ENCODE measurements around the gene HK1. TPM values are rescaled to one million over a fixed set of nuclear protein-coding genes. Genes with fewer than 3 reads are reported as not detected.

The HK1 gene
- total RNA-seq, 1 experiment from 2014 or later: 98.8 TPM

GRCh38 chr10:69234447-69234846 lies 43.8 kb upstream of the HK1 start:
- no peak overlapping the region for H4K5ac ChIP-seq (ENCODE audit: insufficient read length, low read depth, low read length)
- no peaks in the 10 kb centered on the region for H3K36me3 Mint-ChIP-seq (ENCODE audit: insufficient read depth in 1 of 3, low read depth in 3 of 3)
- H3T11ph ChIP-seq (ENCODE audit: low read length): no peak overlapping the region
- H3K9ac ChIP-seq (ENCODE audit: extremely low read depth, insufficient read length, low read length): no peak overlapping the region
- no peak overlapping the region for H2BK5ac ChIP-seq (ENCODE audit: insufficient read length, low read length)
- H2AFZ ChIP-seq (ENCODE audit: low read length): no peak overlapping the region
- no peak overlapping the region for H3K27ac ChIP-seq (ENCODE audit: insufficient read length, low read depth, low read length)
- H3K4me1 ChIP-seq (ENCODE audit: insufficient read depth, low read length): peaks cover 6% of the 10 kb centered on the region; the same call in 1 of the 2 replicates
- H3K18ac ChIP-seq (ENCODE audit: insufficient read length, low read depth, low read length): no peak overlapping the region
- DNase-seq: no peak
- H2BK20ac ChIP-seq (ENCODE audit: low read depth, low read length, poor library complexity, severe bottlenecking): no peak overlapping the region
- no peak overlapping the region for H3K4me2 ChIP-seq (ENCODE audit: insufficient read depth, insufficient read length, low read length)
- no peaks in the 10 kb centered on the region for H3K23me2 ChIP-seq (ENCODE audit: insufficient read length, low read depth, low read length, poor library complexity, severe bottlenecking)
- H2AK5ac ChIP-seq (ENCODE audit: insufficient read length, low read length): no peak overlapping the region
- no peak overlapping the region for H3K4ac ChIP-seq (ENCODE audit: low read depth, low read length)
- no peak overlapping the region for H3K4me3 Mint-ChIP-seq
- no peaks in the 10 kb centered on the region for H3K79me1 ChIP-seq (ENCODE audit: insufficient read depth, low read depth, low read length, poor library complexity, severe bottlenecking)
- no peak overlapping the region for H3K23ac ChIP-seq (ENCODE audit: insufficient read length, low read depth, low read length)
- no peak overlapping the region for H2BK15ac ChIP-seq (ENCODE audit: low read depth, low read length)
- no peak for TF ChIP-seq CTCF (conservative IDR thresholded peaks at IDR 0.05)
- WGBS (ENCODE audit: extremely low coverage, insufficient read length, low lambda C conversion rate): no CpG with 5 or more reads among the region's 3 CpGs
- H2BK12ac ChIP-seq (ENCODE audit: insufficient read length, low read depth, low read length): no peak overlapping the region
- peaks cover 4% of the 10 kb centered on the region for H3K27me3 Mint-ChIP-seq (ENCODE audit: low read depth)
- peak overlapping the region in 1 of 3 experiments; percentile 79; a peak in 1 of 7 replicates for H3K27ac Mint-ChIP-seq
- H3K79me2 ChIP-seq (ENCODE audit: insufficient read depth, low read length): no peaks in the 10 kb centered on the region
- H4K91ac ChIP-seq (ENCODE audit: insufficient read length, low read depth, low read length): no peak overlapping the region
- no peaks in the 10 kb centered on the region for H3K9me3 ChIP-seq (ENCODE audit: control insufficient read depth, low read depth, low read length)
- no peak overlapping the region for H2BK120ac ChIP-seq (ENCODE audit: low read depth, low read length, poor library complexity, severe bottlenecking)
- no peaks in the 10 kb centered on the region; the same call in 1 of the 2 replicates for H3K27me3 ChIP-seq (ENCODE audit: insufficient read depth, low read length)
- H3K4me1 Mint-ChIP-seq: peaks cover 24 to 29% of the 10 kb centered on the region in 2 experiments
- H4K20me1 ChIP-seq (ENCODE audit: control insufficient read depth, insufficient read depth, insufficient read length): no peaks in the 10 kb centered on the region
- no peak overlapping the region for H3K14ac ChIP-seq (ENCODE audit: insufficient read depth, low read length)
- H3K56ac ChIP-seq (ENCODE audit: insufficient read length, low read depth, low read length): no peak overlapping the region
- no peaks in the 10 kb centered on the region for H3K9me3 Mint-ChIP-seq
- H4K8ac ChIP-seq (replicated peaks; ENCODE audit: insufficient read length, low read depth, low read length): no peak overlapping the region

All from H9 (cell line).